Measurements from ENCODE around the gene NKAPL.

The NKAPL gene

DNA sequence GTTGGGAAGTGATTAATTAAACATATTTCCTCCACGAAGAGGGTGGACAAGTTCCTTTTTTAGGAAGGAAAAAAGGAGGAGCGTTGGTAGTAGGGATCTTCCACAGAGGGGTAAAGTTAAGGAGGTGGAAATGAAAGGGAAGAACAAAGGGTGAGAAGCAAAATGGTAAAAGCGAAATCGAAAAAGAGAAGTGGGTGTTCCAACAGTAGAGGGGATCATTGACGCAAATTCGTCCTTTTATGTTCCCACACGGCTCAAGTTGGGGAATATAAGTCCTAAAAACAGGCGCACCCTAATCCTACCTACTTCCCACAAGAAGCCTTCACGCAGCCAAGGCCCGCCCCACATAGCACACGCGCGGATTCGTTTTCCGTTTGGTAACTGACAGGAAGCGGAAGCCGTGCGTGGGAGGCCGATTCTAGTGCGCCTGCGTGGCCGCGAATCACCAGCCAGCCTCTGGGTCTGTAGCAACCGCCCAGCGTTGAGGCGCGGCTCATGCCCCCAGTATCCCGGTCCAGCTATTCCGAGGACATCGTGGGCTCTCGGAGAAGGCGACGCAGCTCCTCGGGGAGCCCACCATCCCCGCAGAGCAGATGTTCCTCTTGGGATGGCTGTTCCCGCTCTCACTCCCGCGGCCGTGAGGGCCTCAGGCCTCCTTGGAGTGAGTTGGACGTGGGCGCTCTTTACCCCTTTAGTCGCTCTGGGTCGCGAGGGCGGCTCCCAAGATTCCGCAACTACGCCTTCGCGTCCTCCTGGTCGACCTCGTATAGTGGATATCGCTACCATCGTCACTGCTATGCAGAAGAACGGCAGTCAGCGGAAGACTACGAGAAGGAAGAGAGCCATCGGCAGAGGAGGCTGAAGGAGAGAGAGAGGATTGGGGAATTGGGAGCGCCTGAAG, at the start of gene NKAPL:
NKAPL (plus strand) TSS at position 421 of the 901 bp plus-strand sequence; CDS start at position 496, 75 bp downstream.
- peak; percentile 31 for DNase-seq (ENCODE audit: low read depth)

GRCh38 chr6:28209753-28210535, 49.2 kb upstream of the NKAPL start:
- DNase-seq (ENCODE audit: low read depth): no peak

GRCh38 chr6:28211840-28212509, 47.1 kb upstream of the NKAPL start:
- no peak for DNase-seq (ENCODE audit: low read depth)

DNA sequence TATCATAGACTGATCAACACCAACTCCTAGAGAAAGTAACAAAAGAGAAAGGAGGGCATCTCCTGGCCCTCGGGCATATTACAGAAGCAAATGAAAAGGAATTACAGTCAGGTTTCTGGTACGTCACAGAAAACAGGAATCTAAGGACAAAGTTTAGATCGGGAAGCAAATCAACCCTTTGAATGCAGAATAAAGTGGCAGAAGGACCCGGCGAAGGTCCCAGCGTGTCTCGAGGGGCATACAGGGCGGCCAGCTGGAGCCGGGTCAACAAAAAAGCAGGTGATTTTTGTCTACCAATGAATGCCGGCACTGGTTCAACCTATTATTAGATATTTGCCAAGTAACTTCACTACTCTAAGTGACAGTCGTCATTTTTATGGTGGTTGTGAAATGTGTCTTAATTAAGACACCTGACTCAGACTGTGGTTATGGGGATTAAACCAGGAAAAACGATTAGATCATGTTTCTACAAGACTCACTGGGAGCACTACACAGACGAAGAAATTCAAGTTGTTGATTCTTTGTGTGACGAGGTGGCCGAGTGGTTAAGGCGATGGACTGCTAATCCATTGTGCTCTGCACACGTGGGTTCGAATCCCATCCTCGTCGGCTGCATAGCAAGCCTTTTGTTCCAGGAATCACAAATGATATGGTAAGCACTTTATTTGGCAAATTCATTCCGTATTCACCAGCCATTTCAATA, 46.4 kb upstream of the NKAPL start:
- DNase-seq (ENCODE audit: low read depth): peak; percentile 52

GRCh38 chr6:28213213-28213523, 45.9 kb upstream of the NKAPL start:
- no peak for DNase-seq (ENCODE audit: low read depth)

DNA sequence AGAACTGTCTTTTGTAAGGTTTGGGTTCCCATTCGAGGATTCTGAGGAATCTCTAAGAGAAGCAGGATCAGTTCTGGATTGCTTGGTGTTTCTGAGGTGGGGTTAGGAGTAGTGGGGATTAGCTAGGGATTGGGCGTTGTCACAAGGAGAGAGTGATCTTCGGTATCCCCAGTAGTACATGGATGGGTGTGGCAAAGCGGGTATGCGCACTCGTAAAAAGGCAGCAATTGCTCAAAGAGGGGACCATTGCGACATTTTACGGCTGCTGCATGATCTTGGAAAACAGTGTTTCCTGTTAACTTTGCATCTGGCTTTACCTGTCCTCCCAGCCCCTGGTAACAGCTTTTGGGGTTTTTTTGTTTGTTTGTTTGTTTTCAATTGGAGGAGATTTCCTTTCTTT, 43.7 kb upstream of the NKAPL start:
- no peak for DNase-seq (ENCODE audit: low read depth)

DNA sequence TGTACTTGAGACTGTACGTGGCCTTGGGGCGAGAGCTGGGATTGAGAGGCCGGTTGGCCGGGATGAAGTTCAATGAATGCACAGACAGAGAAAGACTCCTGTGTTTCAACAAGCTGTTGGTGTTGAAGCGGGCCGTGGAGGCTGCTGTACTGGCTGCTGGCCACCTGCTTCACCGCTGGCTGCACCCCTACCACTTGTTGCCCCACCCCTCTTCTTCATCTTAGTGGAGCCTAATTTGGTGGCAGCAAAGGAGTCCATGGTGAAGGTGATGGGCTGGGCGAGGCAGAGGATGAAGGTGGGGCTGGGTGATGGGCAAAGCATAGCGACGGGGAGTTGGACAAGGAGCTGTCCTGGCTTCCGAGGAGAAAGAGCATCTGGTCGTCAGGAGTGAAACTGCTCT, 41.2 kb upstream of the NKAPL start:
- no peak for DNase-seq (ENCODE audit: low read depth)

DNA sequence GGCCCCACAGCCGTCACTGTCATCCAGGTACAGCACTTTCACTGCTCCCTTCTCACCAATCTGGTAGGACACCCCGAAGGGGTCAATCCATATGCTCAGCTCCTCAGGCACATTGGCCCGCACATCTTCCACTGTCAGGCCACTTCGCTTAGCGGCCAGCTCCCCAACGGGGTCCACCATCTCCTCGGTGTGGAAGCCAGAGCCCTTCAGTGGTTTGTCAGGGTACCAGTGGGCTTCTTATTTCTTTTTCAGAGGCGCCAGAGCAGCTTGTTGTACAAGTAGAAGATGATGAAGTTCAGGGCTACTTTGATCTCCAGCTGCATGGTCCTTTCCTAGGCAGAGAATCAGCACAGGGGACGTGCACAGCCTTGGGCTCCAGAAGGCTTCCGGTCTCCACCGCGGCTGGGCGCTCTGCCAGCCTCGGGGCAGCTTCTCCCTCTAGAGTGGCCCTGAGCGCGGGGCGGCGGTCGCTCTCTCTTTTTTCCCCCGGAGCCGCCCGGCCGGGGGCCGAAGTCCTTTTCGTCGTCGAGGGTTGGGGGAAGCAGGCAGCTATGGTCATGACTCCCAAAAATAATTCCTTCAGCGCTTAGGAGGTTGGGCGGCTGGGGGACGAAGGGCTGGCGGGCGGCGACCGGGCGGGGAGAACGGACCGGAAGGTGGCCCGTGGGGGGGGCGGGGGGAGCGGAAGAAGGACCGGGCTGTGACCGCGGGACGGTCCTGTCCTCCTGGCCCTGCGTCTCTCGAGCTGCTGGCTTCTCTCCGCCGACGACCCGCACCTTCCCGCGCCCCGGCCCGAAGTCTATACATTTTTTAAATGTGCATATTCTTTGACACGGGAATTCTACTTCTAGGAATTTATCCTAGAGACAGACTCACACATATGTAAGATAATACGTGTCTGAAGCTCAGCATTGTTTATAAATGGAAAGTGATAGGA, 40.5 kb upstream of the NKAPL start:
- peak; percentile 23 for DNase-seq (ENCODE audit: low read depth)

DNA sequence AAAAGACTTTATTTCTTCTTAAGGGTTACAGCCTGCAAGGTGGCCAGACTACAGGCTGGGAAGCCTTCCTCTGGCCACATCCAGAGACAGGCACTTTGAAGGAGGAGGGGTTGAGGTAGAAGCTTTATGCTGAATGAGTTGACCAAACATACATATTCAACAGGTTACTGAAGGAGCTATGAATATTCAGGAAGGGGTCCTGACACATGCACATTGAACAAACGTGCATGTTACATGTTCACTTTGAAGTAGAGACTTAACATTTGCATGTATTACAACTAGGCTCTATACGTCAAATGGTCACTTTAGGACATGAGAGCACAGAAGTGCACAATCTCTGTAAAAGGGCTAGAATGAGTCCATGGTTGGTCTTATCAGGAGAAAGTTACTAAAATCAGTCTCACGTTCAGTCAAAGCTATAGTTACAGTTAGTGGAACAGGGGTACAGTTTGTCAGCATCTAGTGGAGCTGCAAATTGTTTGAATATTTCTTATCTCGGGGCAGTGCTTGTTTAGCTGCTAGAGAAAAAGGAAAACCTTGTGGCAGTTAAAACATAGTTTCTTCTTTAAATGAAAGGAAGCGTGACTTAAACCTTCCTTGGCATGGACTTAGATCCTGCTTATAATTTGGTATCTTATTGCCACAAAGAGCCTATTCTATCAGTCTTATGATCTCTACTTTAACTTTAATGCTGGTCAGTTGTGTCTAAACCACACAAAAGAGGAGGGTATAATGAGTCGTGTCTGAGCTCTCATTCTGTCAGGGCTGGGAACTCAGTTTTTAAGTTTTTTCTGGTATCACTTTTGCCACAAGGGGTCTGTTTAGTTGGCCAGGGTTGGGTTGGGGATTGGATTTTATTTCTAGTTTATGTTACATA, 38.6 kb upstream of the NKAPL start:
- no peak for DNase-seq (ENCODE audit: low read depth)

DNA sequence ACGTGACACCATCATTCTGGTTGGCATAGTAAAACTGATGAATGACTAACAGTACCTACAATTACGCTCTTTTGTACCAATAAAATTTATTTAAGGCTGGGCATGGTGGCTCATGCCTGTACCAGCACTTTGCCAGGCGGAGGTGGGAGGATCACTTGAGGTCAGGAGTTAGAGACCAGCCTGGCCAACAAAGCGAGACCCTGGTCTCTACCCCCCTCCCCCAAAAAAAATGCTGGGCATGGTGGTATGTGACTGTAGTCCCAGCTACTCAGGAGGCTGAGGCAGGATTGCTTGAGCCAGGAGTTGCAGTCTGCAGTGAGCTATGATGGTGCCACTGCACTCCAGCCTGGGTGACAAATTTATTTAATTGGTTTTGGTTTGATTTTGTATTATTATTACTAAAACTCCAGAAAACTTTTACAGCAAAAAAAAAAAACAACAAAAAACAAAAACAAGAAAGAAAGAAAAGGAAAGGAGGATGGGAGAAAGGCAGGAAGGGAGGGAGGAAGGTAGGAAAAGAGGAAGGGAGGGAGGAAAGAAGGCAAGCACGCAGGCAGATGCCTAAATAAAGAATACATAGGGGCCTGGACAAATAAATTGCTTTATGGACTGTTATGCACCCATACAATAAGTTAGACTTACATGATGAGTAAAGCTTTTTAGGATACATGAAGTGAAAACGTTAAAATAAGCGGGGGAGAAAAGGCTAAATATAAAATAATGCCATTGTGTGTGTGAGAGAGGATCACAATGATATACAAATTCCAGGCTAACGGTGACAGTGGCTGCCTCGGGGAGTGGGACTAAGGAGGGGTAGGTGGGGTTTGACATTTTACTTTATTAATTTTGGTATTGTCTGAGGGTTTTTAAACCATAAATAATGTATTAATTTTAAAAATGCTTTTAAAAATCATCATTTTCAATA, 34.7 kb upstream of the NKAPL start:
- no peak for DNase-seq (ENCODE audit: low read depth)

DNA sequence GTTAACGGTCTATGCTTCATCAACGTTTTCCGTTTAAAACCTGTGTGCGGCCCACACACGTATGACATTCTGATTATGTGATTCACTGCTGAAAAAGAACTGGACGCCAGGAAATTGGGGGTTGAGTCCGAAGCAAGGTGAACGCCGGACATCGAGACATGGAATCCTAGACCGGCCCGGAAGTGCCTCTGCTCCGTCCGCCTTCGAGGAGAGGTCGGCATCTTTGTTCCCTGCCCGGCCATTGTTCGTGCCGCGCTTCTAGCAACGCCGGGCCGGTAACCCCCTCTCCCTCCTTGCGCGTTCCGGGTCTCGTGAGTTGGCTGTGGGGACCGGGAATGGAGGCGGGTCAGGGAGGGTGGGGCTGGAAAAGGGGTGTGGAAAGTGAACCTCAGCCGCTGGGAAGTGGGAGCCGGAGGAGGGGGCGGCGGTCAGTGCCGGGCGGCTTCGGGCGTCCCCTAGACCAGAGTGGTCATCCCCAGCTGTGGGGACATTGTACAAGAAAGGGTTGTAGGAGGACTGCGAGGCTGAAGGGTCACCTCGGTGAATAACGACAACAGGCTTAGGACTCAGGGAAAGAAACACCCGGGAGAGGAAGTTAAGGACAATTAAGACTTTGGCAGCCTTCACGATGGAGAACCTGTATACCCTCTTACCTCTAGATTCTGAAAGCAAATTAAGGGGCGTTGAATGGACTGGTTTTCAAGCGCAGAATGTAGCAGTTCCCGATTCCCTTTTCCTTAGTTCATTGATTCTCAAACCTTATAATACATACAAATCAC, 33.9 kb upstream of the NKAPL start, which contains the start of gene ZSCAN9:
ZSCAN9 (plus strand) TSS at position 220 of the 779 bp plus-strand sequence. CDS start 1,810 bp downstream, outside the sequence.
- no peak for DNase-seq (ENCODE audit: low read depth)

GRCh38 chr6:28226460-28226859, 32.6 kb upstream of the NKAPL start:
- DNase-seq (ENCODE audit: low read depth): no peak

DNA sequence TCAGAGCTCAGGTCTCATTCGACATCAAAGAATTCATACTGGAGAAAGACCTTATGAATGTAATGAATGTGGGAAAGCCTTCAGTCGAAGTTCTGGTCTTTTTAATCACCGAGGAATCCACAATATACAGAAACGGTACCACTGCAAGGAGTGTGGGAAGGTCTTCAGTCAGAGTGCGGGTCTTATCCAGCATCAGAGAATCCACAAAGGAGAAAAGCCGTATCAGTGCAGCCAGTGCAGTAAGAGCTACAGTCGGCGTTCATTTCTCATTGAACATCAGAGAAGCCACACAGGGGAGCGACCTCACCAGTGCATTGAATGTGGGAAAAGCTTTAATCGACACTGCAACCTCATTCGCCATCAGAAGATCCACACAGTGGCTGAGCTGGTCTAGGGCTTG, 26.3 kb upstream of the NKAPL start:
- no peak for DNase-seq (ENCODE audit: low read depth)

DNA sequence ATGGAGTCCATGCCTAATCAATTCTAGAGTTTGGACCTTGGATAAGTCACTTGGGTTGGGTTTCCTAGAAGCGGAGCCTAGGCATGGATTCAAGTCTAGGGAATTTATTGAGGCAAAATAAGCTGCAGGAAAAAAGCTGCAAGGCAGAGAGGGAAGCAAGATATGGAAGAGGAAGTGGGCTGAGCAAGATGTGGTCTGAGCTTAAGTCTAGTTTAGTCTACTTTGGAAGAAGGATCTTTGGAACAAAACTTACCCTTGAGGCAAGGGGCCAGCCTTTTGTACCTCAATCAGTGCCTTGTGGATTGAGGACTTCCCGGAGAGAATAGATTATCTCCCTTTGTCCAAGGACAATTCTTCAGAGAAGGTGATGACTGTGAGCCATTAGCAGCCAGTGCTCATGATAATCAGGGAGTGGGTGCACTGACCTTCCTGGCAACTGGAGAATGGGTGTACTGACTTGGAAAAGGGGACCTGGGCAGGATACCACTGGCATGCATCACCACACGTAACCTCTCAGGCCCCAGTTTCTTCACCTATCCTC, 23.1 kb upstream of the NKAPL start:
- no peak for DNase-seq (ENCODE audit: low read depth)

DNA sequence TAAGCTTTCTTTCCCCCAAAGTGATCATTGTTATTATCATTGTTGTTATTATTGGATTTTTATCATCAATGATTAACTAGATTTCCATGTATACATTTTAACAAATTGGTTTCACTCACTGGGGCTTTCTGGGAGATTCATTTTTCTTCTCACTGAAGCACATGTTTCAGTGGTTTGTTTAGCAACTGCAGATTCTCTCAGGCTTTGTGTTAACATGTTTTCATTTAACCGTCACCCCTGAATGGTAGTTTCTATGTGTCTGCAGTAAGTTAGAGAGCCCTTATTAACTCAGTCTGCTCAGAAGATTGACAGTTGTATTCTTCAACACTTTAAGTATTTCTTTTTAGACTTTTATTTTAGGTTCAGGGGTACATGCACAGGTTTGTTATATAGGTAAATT, 19.5 kb upstream of the NKAPL start:
- DNase-seq (ENCODE audit: low read depth): no peak

- DNase-seq (ENCODE audit: low read depth): no peak
These were observed 18.6 kb upstream of the NKAPL start for GRCh38 chr6:28240471-28240870.

DNA sequence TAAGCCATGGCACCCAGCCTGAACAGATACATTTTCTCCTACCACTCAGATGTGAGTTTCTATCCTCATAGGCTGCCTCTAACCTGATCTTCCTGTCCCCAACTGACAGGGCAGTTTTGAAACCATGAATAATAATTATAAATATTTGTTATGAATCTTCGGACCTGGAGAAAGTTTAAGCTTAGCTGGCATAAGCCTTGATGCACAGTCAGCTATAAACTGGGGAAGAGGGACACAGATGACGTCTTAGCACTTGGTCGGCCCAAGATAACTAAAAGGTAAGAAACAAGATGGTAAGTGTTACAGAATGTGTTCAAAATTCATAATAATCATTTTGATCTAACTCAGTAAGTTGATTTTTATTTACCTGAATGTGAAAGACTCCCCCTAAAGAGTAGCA, 15.2 kb upstream of the NKAPL start:
- DNase-seq (ENCODE audit: low read depth): no peak
